ENCODE data around the gene CRAMP1. TPM values are rescaled to one million over a fixed set of nuclear protein-coding genes. Genes with fewer than 3 reads are reported as not detected.

Gene CRAMP1
- total RNA-seq, 4 donors from 2014 or later, result 2.6 to 25.5 (median 8.6) TPM

- Histone ChIP-seq H3K4me3 (no peak overlapping the region), H3K9me3 (no peaks in the 10 kb centered on the region), H3K4me1 (no peaks in the 10 kb centered on the region), H3K36me3 (no peaks in the 10 kb centered on the region), H3K27ac (no peak overlapping the region), H3K27me3 (no peaks in the 10 kb centered on the region)
- DNase-seq, result no peak
- TF ChIP-seq POLR2A (IDR thresholded peaks at IDR 0.05) (no peak), CTCF (IDR thresholded peaks at IDR 0.05) (no peak)
- intact Hi-C loops (cut with DNase I; ENCODE audit: low total_unique reads), result no loop called here
Measured at GRCh38 chr16:1571012-1571671, 41.0 kb upstream of the CRAMP1 start.

- H3K4me1 ChIP-seq, result no peaks in the 10 kb centered on the region
- no peaks in the 10 kb centered on the region for H3K9me3 ChIP-seq
- H3K36me3 ChIP-seq, result no peaks in the 10 kb centered on the region
- DNase-seq, result no peak
- intact Hi-C loops (cut with DNase I; ENCODE audit: low total_unique reads), result no loop called here
- no peaks in the 10 kb centered on the region for H3K27me3 ChIP-seq
- H3K4me3 ChIP-seq, result no peak overlapping the region
- no peak overlapping the region for H3K27ac ChIP-seq
- no peak for TF ChIP-seq POLR2A (IDR thresholded peaks at IDR 0.05)
- TF ChIP-seq CTCF (IDR thresholded peaks at IDR 0.05), result no peak
Measured at GRCh38 chr16:1572673-1573072, 39.5 kb upstream of the CRAMP1 start.

- Histone ChIP-seq H3K27ac (no peak overlapping the region), H3K36me3 (no peaks in the 10 kb centered on the region), H3K4me3 (no peak overlapping the region), H3K27me3 (no peaks in the 10 kb centered on the region), H3K9me3 (no peaks in the 10 kb centered on the region), H3K4me1 (no peaks in the 10 kb centered on the region)
- intact Hi-C loops (cut with DNase I; ENCODE audit: low total_unique reads), result no loop called here
- no peak for TF ChIP-seq CTCF (IDR thresholded peaks at IDR 0.05)
- TF ChIP-seq POLR2A (IDR thresholded peaks at IDR 0.05), result no peak
- no peak for DNase-seq
Measured at GRCh38 chr16:1573301-1573700, 38.9 kb upstream of the CRAMP1 start.

- intact Hi-C loops (cut with DNase I; ENCODE audit: low total_unique reads), result no loop called here
- no peak overlapping the region for H3K4me3 ChIP-seq
- H3K4me1 ChIP-seq, result no peaks in the 10 kb centered on the region
- no peak overlapping the region for H3K27ac ChIP-seq
- no peaks in the 10 kb centered on the region for H3K9me3 ChIP-seq
- H3K27me3 ChIP-seq, result no peaks in the 10 kb centered on the region
- no peak for DNase-seq
- no peak for TF ChIP-seq POLR2A (IDR thresholded peaks at IDR 0.05)
- no peak for TF ChIP-seq CTCF (IDR thresholded peaks at IDR 0.05)
- no peaks in the 10 kb centered on the region for H3K36me3 ChIP-seq
Measured at GRCh38 chr16:1575578-1575977, 36.6 kb upstream of the CRAMP1 start.

- intact Hi-C loops (cut with DNase I; ENCODE audit: low total_unique reads), result no loop called here
- no peak overlapping the region for H3K4me3 ChIP-seq
- H3K9me3 ChIP-seq, result no peaks in the 10 kb centered on the region
- no peak overlapping the region for H3K27ac ChIP-seq
- H3K36me3 ChIP-seq, result no peaks in the 10 kb centered on the region
- DNase-seq, result no peak
- TF ChIP-seq CTCF (IDR thresholded peaks at IDR 0.05), result no peak
- TF ChIP-seq POLR2A (IDR thresholded peaks at IDR 0.05), result no peak
- H3K27me3 ChIP-seq, result no peaks in the 10 kb centered on the region
- no peaks in the 10 kb centered on the region for H3K4me1 ChIP-seq
Measured at GRCh38 chr16:1579214-1579613, 32.9 kb upstream of the CRAMP1 start.
